GM12878 (cell line): ENCODE data around the gene LRRC41. TPM values are rescaled to one million over a fixed set of nuclear protein-coding genes. Genes with fewer than 3 reads are reported as not detected.
A peak's percentile ranks its signal among the peaks of the same experiment; 100 is the strongest.

Experiments
- ATAC-seq: fragments of 200-7000 bp; cut with Tn5 transposase; 3 replicates; pipeline ENCODE4 v1.9.1; 2020; ENCODE audit warnings: mild to moderate bottlenecking, moderate library complexity
- BruUV-seq: library from RNA; stranded (reverse); fragments of 400-500 nt; replicated peaks from 2 replicates; lab custom pipeline; 2021; lab: Mats Ljungman, UMichigan
- CTCF ChIA-PET: fragments of 300-600 bp; sonication (Branson Sonifier 250); formaldehyde crosslinking; extraction: SDS; loops from one replicate; lab custom pipeline; 2021; ENCODE audit warnings: inconsistent platforms; lab: Yijun Ruan, JAX
- POLR2A ChIA-PET: fragments of 350-600 bp; formaldehyde crosslinking; extraction: SDS; loops from one replicate; lab custom pipeline; 2021; ENCODE audit warnings: inconsistent platforms; lab: Charles Lee
- RAD21 ChIA-PET: fragments of 300-600 bp; sonication (Branson Sonifier 250); formaldehyde crosslinking; loops from one replicate; lab custom pipeline; 2023; ENCODE audit warnings: antibody characterized with exemption; ENCODE audit not compliant: unreplicated experiment; lab: Charles Lee
- SMC1A ChIA-PET: fragments of 300-600 bp; sonication (Branson Sonifier 250); formaldehyde crosslinking; loops from one replicate; lab custom pipeline; 2023; ENCODE audit not compliant: unreplicated experiment, uncharacterized antibody; lab: Charles Lee
- DNase-seq: peaks from one replicate; pipeline ENCODE4 v3.0.0-alpha.2; 2011; ENCODE audit warnings: low read depth, low spot score
- FAIRE-seq: peaks from 3 replicates; lab custom pipeline; 2011; peaks lifted over from hg19 to GRCh38; lab: Jason Lieb, UNC
- H2AFZ ChIP-seq: 2 replicates; pipeline ENCODE4 v1.6.0; 2011; ENCODE audit warnings: low read depth, low read length, control low read depth; ENCODE audit not compliant: control insufficient read depth
- H3K27ac ChIP-seq: 2 replicates; pipeline ENCODE4 v1.5.1; 2011; ENCODE audit warnings: control low read depth; ENCODE audit not compliant: control insufficient read depth, insufficient read depth
- H3K27me3 ChIP-seq, 2 experiments: replicated peaks in 1 of 2; 2 replicates each; pipeline versions ENCODE4 v1.6.0 to v1.6.1; 2011; ENCODE audit warnings: low read length in 1 of 2; ENCODE audit not compliant: control insufficient read depth in 2 of 2, insufficient read depth in 2 of 2
- H3K36me3 ChIP-seq, 2 experiments: 2 replicates each; pipeline ENCODE4 v1.5.1; 2011; ENCODE audit warnings: low read length in 1 of 2; ENCODE audit not compliant: control insufficient read depth in 2 of 2, insufficient read depth in 2 of 2
- H3K4me1 ChIP-seq: 2 replicates; pipeline ENCODE4 v1.6.1; 2011; ENCODE audit warnings: mild to moderate bottlenecking, low read length, moderate library complexity, mixed read lengths; ENCODE audit not compliant: control insufficient read depth, insufficient read depth
- H3K4me2 ChIP-seq: 2 replicates; pipeline ENCODE4 v1.6.0; 2011; ENCODE audit warnings: control low read depth; ENCODE audit not compliant: control insufficient read depth, insufficient read depth
- H3K4me3 ChIP-seq: fragments of 200-600 bp; sonication (generic); 2 replicates; pipeline ENCODE4 v1.5.1; 2016
- H3K79me2 ChIP-seq: 2 replicates; pipeline ENCODE4 v1.6.0; 2011; ENCODE audit warnings: low read length; ENCODE audit not compliant: control insufficient read depth, insufficient read depth
- H3K9ac ChIP-seq: 2 replicates; pipeline ENCODE4 v1.8.0; 2011; ENCODE audit warnings: low read length, control low read depth, mixed read lengths; ENCODE audit not compliant: control insufficient read depth, insufficient read depth
- H3K9me3 ChIP-seq: replicated peaks from 3 replicates; pipeline ENCODE4 v1.5.1; 2011; ENCODE audit warnings: mild to moderate bottlenecking, low read length; ENCODE audit not compliant: control insufficient read depth, insufficient read depth
- H4K20me1 ChIP-seq: 2 replicates; pipeline ENCODE4 v1.6.0; 2011; ENCODE audit not compliant: control insufficient read depth, insufficient read depth
- EGR1 ChIP-seq, 2 experiments: IDR thresholded peaks; 1 replicate in 1 of 2; 2 replicates in 1 of 2; pipeline ENCODE4 v1.6.1; 2011 to 2012; ENCODE audit warnings: low read depth in 2 of 2, low read length in 2 of 2, borderline replicate concordance in 1 of 2, mild to moderate bottlenecking in 1 of 2, moderate library complexity in 1 of 2
- MTA3 ChIP-seq: IDR thresholded peaks from 2 replicates; pipeline ENCODE4 v1.6.1; 2012; ENCODE audit warnings: low read length, inconsistent platforms, borderline replicate concordance
- POLR2A ChIP-seq: IDR thresholded peaks from 2 replicates; pipeline ENCODE4 v1.6.1; 2011; ENCODE audit warnings: low read depth, mild to moderate bottlenecking, low read length
- WGBS: methylation state at CpG from one replicate; pipeline ENCODE4 v1.1.6; 2016; ENCODE audit warnings: low lambda C conversion rate; ENCODE audit not compliant: insufficient replicate concordance, insufficient coverage; ENCODE audit errors: missing lambda C conversion rate; 5-methylcytosine and 5-hydroxymethylcytosine counted together
- in situ Hi-C: fragments of 300-500 bp; cut with MboI; formaldehyde crosslinking; loops from 9 replicates; pipeline ENCODE4 v1.14.3; 2018; ENCODE audit warnings: mixed read lengths
- intact Hi-C: fragments of 100-400 bp; cut with micrococcal nuclease; formaldehyde crosslinking; loops from one replicate; pipeline ENCODE4 v1.14.2; 2022; ENCODE audit not compliant: unreplicated experiment
- polyA plus RNA-seq, 11 experiments: library from polyadenylated mRNA; depleted of rRNA in 4 of 11; unstranded in 6 of 11; stranded (reverse) in 5 of 11; fragments of >200 nt; fragmentation: Nextera tagmentation in 4 of 11; fragmentation: Illumina TruSeq in 1 of 11; extraction: Ambion mirVana in 4 of 11; extraction: Trizol in 1 of 11; gene quantifications; 1 replicate in 1 of 11; 2 replicates in 10 of 11; pipeline versions ENCODE4 v1.2.1 to v1.2.3, GENCODE V29; 2011 to 2016; ENCODE audit warnings: inconsistent platforms in 2 of 11, missing spikeins in 2 of 11, low read depth in 1 of 11
- total RNA-seq, 4 experiments: library from RNA; depleted of rRNA in 3 of 4; stranded (reverse); fragments of >200 nt in 3 of 4; fragmentation: Illumina TruSeq in 1 of 4; extraction: Trizol in 1 of 4; gene quantifications; 2 replicates each; pipeline versions ENCODE4 v1.2.1 to v1.2.3, GENCODE V29; 2013 to 2021
- TF ChIP-seq, protein P1 (sequence below): IDR thresholded peaks from 2 replicates; pipeline ENCODE4 v1.6.1; 2011; ENCODE audit warnings: borderline replicate concordance, low read depth, mild to moderate bottlenecking, moderate library complexity, low read length; ENCODE audit not compliant: insufficient read depth, poor library complexity, severe bottlenecking

Gene LRRC41
- total and polyA plus RNA-seq, 10 of the 15 experiments (the other 5 are each of a cell fraction or from before 2014, with no cell fraction given) = 12.0 to 79.9 (median 48.5) TPM

DNA sequence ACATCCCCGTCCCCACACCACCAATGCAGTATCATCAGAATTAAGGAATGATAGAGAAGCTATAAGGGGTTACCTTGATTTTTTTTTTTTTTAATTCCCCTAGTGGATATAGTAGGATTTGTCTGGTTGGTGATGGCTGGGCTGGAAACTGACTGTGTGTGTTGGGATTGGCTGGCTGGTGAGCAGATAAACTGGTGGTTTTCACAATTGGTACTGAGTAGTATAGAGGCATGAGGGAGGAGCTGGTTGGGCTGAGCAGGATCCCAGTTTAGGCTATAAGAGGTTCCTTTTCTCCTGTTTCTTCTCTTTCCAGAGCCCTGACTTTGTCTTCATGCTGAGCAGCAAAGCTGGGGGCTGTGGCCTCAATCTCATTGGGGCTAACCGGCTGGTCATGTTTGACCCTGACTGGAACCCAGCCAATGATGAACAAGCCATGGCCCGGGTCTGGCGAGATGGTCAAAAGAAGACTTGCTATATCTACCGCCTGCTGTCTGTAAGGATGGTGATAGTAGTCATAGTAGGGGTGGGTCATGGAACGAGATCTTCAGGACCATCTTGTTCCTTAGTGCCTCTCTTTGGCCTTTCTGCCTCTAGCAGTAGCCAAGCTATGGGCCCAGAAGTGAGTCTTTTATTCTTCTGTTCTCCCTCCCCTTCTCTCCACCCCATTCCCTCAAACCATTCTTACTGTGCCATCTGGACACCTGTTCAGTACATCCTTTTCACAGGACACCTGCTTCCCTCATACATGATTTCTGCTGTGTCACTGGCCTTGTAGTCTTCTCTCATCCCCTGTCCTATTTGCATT, 29.0 kb downstream of the LRRC41 start:
- H3K9me3 ChIP-seq = no peaks in the 10 kb centered on the region
- H2AFZ ChIP-seq = no peak overlapping the region
- no peak for DNase-seq
- intact Hi-C loops = no loop called here
- in situ Hi-C loops = no loop called here
- H3K79me2 ChIP-seq = no peaks in the 10 kb centered on the region
- RAD21 ChIA-PET = no interaction called here
- FAIRE-seq = no peak
- peak; percentile 17; the same call in 1 of the 3 replicates for ATAC-seq
- no peaks in the 10 kb centered on the region for H4K20me1 ChIP-seq
- SMC1A ChIA-PET = no interaction called here
- H3K36me3 ChIP-seq = peaks cover 40 to 42% of the 10 kb centered on the region in 2 experiments
- no peak overlapping the region for H3K27ac ChIP-seq
- POLR2A ChIA-PET = interaction anchor here (1.3 kb wide), 1 partner anchor 30 kb away, joined by 3 read pairs; no protein-coding TSS in a partner anchor
- 98% methylated on average over 6 of the region's 6 CpGs for WGBS
- BruUV-seq = no TSS peak
- H3K4me2 ChIP-seq = no peak overlapping the region
- CTCF ChIA-PET = interaction anchor here (0.5 to 1.9 kb wide), 2 partner anchors 30 to 1545 kb away, joined by 3 to 7 read pairs; no protein-coding TSS in a partner anchor
- no peak overlapping the region for H3K9ac ChIP-seq
- H3K4me1 ChIP-seq = no peaks in the 10 kb centered on the region
- TF ChIP-seq, protein P1, sequence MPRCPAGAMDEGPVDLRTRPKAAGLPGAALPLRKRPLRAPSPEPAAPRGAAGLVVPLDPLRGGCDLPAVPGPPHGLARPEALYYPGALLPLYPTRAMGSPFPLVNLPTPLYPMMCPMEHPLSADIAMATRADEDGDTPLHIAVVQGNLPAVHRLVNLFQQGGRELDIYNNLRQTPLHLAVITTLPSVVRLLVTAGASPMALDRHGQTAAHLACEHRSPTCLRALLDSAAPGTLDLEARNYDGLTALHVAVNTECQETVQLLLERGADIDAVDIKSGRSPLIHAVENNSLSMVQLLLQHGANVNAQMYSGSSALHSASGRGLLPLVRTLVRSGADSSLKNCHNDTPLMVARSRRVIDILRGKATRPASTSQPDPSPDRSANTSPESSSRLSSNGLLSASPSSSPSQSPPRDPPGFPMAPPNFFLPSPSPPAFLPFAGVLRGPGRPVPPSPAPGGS = peak; percentile 58
- peak; percentile 36; the same call in 1 of the 2 replicates for TF ChIP-seq POLR2A
- no peak for TF ChIP-seq EGR1 (IDR thresholded peaks at IDR 0.05; ENCODE audit: borderline replicate concordance in 1 of 2, low read depth in 2 of 2, low read length in 2 of 2)
- peak; percentile 47; the same call in 1 of the 2 replicates for TF ChIP-seq MTA3
- TF ChIP-seq, all 136 proteins: peak for 3
- Histone ChIP-seq H3K4me3 (no peak overlapping the region), H3K27me3 (no peaks in the 10 kb centered on the region)
